ENCODE measurements around the gene GNAL.
"Not testable (repeated sequence)": the region's sequence is repeated elsewhere in the genome, so short reads cannot be mapped to it uniquely, and the experiment has no call there.

The GNAL gene

DNA sequence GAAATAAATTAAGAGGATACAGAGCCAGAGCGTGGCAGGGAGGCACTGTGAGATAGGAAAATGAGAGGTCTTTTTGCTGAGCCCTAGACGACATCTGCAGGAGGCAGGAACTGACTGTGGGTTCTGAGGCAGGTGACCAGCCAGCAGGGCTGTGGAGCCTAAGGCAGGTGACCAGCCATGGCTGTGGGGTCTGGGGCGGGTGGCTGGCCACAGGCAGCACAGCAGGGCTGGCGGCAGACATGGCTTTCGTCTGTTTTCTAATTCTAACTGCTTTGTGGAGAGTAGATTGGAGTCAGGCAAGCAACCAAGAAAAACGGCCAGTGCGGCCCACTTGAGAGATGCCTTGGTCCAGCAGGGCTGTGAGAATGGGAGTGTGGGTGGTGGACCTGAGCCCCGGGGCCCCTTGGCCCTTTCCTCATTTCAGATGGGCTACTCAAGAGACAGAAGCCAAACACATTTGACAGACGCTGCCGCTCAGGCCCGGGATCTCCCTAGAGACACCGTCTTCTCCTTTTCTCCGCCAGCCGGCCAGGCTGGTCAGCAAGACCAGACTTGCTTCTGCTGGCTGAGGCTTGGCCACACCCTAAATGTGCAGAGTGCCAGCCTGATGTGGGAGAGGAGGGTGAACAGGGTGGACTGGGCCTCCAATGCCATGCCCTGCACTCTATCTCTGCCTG lies 19.7 kb upstream of the GNAL start:
- DNase-seq (ENCODE audit: low read depth in 2 of 2), result no peak

DNA sequence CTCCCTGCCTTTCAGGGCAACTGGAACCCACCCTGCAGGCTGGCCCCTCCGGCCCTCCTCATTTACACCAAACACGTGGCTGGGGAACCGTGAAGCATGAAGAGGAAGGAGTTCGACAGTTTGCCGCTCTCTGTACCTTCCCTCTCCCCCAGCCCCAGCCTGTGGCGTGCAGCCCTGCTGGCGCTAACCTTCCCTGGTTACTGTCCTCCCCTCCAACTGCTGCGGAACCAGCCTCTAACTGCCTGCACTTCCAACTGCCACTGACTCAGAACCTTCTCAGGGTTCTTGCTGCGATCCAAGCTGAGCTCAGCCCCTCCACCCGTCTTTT lies 19.2 kb upstream of the GNAL start:
- no peak for DNase-seq (ENCODE audit: low read depth in 2 of 2)

DNA sequence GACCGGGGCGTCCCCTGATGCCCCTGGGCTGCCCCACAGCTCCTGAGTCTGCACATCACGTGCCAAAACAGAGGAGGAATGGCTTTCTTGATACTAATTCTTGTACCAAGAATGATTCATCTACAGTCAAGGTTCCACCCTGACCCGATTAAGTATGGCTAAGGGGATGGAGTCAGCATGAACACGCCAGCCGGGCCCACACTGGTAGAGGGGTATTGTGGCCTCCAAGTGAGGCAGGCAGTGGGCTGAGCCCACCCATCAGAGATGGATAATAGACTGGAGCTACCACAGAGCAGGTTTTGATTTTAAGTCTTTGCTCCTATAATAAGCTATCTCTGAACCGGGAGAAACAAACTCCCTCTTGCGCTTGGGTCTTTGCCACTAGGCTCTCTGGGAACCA lies 17.9 kb upstream of the GNAL start:
- no peak for DNase-seq (ENCODE audit: low read depth in 2 of 2)

DNA sequence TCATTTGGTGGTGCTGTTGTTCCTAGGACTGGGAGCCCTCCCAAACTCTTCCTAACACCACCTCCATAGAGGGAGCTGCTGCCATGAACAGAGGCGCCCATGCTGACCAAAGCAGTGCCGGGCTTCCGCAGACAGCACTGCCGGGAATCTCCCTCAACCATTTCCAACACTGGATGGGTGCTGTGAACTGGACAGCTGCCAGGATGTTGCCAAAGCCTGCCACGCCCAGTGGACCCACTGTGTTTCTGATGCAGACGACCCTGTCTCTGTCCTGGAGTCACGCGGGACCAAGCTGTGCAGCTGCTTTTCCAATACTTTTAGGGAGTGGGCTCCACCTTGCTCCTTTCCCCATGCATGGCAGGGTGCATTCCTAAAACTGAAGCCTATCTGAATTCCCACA lies 16.9 kb upstream of the GNAL start:
- DNase-seq (ENCODE audit: low read depth in 2 of 2), result no peak

DNA sequence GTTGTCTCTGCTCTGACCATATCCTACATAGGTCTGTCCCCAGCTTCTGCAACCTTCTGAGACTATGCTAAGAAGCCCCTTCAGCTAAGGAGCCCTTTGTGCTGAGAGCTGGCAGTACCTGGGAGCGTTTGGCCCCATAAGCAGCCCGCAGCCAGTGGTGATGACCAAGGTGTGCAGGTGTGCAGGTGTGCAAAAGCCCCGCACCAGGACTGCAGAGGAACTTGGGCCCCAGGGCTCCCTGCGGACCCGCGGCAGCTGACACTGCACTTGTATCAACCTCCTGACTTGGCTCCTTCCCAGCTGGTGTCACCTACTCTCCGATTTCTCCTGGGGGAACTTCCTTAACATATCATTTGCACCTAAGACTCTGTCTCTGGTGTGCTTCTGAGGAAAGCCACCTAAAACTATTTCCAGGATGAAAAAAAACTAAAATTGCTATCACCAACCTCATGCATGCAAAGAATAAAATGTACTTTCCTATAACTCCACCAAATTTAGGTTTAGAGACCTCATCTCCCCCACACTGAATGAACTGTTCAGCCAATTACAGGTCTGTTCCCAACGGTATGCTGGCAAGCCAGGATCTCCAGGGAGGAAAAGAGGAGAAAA lies 16.1 kb upstream of the GNAL start:
- no peak for DNase-seq (ENCODE audit: low read depth in 2 of 2)

DNA sequence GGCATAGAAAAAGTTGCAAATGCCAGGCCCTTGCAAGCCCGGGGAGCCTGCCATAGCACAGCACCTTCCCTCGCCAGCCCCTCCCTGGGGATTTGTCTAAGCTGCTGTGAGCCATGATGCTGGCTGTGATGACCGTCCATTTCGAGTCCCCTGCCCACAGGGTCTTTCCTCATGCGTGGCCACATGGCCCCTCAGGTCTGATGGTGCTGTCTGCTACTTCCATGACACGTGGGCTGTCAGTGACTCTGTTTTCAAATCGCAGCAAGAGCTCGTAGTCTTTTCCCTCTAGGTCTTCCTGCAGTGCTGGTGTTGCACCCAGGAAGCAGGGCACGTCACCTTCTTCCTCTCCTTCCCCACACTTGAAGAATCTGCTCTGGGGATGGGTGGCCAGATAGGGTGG lies 15.5 kb upstream of the GNAL start:
- no peak for DNase-seq (ENCODE audit: low read depth in 2 of 2)

DNA sequence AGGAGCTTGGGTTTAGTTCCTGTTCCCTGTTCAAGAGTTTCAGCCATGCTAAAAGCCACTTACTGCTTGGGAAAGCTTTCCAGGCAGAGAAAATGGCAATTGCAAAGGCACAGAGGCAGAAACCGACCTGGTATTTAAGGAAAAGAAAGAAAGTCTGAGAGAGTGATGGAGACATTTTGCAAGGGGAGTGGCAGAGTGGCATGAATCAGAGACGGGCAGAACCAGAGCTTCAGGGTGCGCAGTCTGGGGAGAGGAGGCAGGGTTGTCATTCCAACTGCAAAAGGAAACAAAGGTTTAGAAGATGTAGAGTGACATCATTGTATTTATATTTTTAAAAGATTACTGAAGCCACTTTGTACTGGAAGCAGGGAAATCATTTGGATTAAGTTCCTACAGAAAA lies 14.9 kb upstream of the GNAL start:
- no peak for DNase-seq (ENCODE audit: low read depth in 2 of 2)

DNA sequence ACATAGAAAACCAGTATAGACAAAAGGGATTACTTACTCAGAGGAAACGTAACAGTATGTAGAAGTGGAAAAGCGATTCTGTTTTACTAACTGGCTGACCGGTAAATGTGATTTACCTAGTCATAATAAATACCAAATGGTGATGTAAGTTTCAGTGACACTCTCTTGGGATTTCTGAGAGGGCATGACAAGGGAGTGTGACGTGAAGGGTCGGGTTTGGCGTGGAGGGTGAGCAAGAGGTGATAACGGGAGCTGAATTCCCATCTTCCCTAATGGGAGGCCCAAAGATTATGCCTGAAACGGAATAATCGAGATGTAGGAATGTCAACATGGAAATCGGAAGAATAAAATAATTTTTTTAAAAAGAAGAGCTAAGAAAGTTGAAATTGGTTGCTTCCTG lies 12.7 kb upstream of the GNAL start:
- DNase-seq (ENCODE audit: low read depth in 2 of 2), result no peak

DNA sequence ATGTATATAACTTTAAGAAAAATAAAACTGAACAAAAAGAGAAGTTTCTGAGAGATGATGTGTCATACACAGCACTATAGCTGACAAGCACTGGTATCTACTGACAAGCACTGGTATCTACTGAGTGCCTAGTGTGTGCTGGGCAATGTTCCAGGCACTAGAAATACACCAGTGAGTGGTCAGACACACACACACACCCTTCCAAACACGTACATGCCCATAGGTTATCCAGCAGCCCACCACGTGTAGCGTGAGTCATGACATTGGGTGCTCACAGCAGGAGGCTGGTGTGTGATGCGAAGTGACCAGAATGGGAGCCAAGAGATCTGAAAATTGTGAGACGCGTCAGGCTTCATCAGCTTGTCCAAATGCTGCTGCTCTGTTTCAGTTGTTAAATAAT lies 12.2 kb upstream of the GNAL start:
- DNase-seq (ENCODE audit: low read depth in 2 of 2), result no peak

DNA sequence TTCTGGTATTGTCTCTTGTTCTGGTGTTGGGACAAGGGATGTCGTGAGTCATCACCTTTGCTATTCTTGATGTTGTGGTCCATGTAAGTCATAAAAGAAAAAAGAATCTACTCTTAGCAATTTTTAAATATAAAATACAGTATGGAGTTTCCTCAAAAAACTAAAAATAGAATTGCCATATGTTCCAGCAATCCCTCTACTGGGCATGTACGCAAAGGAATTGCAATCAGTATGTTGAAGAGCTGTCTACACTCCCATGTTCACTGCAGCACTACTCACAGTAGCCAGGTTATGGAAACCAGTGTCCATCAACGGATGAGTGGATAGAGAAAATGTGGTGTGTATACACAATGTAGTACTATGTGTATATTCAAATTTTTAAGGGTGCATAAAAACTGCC lies 10.9 kb upstream of the GNAL start:
- DNase-seq (ENCODE audit: low read depth in 2 of 2), result no peak

DNA sequence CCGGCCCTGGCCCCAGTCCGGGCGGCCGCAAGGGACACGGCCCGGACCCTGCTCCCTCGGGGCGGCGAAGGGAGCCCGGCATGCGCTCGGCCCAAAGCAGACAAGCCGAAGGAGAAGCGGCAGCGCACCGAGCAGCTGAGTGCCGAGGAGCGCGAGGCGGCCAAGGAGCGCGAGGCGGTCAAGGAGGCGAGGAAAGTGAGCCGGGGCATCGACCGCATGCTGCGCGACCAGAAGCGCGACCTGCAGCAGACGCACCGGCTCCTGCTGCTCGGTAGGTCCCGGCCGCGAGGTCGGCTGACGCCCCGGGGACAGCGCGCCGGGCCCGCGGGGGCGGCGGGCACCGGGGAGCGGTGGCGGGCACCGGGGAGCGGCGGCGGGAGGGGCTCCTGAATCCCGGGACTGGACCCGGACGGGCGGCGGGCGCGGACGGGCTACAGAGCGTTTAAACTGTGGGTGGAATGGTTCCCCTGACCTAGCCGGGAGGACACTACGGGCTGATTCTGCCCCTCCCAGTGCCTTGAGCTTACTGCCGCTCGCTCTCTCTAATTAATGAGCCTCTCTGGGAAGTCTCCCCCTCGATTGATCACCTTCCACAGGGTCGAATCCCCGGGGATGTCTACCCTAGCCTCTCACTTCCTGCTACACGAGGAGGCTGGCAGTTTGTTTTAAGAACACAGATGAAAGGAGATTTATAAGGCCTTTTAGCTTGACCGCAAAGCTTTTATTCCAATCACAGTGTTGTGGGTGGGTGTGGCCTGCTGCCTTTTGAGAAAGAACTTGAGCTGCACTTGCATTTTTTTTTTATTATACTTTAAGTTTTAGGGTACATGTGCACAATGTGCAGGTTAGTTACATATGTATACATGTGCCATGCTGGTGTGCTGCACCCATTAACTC lies 853 bp downstream of the GNAL start:
- no peak for DNase-seq (ENCODE audit: low read depth in 2 of 2)

DNA sequence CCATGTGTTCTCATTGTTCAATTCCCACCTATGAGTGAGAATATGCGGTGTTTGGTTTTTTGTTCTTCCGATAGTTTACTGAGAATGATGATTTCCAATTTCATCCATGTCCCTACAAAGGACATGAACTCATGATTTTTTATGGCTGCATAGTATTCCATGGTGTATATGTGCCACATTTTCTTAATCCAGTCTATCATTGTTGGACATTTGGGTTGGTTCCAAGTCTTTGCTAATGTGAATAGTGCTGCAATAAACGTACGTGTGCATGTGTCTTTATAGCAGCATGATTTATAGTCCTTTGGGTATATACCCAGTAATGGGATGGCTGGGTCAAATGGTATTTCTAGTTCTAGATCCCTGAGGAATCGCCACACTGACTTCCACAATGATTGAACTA lies 1.6 kb downstream of the GNAL start:
- DNase-seq (ENCODE audit: low read depth in 2 of 2), result not testable (repeated sequence)

DNA sequence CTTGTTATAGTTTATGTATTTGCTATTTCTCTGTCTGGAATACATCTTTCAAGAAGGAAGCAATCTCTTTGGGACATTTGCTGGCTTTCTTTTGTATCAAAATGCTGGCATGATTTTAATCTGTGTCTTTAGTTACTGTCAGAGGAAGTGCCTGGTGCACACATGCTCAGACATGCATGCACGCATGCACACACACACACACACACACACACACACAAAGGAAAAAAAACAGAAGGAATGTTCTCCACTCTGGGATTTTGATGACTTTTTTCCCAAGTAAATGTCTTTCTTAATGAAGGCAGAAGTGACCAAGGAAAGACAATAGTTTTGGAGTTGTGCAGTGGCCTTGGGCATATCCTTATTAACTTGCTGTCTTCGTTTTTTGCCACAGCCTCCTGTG lies 6.7 kb downstream of the GNAL start:
- no peak for DNase-seq (ENCODE audit: low read depth in 2 of 2)

DNA sequence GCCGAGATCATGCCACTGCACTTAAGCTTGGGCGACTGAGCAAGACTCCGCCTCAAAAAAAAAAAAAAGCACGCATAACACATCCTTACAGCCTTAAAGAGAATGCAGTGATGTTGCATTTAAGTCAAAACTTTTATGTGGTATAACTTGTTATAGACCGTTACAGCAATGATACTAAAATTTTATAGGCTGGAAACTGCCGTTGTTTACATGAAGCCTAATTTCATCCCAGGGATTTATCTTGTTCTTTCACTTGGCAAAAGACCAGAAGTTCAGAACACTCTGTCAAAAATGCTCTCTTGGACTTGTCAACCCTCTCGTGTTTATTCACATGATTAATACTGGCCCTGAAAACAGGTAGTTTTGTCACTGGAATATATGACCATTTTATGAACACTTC lies 7.4 kb downstream of the GNAL start:
- DNase-seq (ENCODE audit: low read depth in 2 of 2), result no peak

DNA sequence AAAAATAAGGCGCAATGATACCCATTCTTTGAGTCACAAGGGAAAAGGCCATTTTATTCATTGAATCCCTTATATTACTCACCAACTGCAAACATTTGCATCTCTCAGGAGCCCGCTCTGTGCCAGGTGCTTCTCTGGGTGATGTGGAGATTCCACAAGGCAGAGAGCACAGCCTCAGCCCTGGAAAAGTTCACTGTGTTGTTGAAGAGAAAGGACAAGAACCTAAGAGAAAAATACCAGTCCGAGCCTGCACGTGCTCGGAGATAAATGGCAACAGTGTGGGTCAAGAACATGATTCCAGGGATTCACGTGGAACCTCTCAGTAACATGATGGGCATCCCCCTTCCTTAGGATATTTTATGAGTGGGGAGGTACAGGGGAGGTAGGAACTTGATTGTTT lies 11.8 kb downstream of the GNAL start:
- no peak for DNase-seq (ENCODE audit: low read depth in 2 of 2)

DNA sequence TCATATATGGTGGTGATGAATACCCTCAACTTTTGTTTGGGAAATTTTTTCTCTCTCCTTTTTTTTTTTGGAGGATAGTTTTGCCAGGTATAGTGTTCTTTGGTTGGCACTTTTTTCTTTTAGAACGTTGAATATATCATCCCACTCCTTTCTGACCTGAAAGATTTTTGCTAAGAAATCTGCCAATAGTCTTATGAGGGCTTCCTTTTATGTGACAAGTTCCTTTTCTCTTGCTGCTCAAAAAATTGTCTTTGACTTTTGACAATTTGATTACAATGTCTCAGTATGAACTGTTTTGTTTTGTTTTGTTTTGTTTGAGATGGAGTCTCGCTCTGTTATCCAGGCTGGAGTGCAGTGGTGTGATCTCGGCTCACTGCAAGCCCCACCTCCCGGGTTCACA lies 21.5 kb downstream of the GNAL start:
- DNase-seq (ENCODE audit: low read depth in 2 of 2), result no peak

DNA sequence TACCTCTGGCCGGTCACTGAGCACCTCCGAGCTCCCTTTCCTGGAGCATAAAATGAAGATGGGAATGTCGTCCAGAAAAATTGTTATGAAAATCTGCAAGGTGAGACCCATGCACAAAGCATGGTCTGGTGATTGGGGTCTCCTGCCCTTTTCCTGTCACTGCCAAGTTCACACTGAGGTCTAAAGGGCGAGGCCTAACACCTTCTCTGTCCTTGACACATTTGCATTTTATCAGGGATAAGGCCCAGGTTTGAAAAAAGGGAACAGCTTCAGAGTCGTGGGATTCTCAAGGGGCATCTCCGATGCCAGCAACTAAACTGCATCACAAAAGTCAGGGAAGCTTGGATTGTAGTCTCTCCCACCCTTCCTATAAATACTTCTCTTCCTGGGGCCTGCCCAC lies 24.7 kb downstream of the GNAL start:
- no peak for DNase-seq (ENCODE audit: low read depth in 2 of 2)

DNA sequence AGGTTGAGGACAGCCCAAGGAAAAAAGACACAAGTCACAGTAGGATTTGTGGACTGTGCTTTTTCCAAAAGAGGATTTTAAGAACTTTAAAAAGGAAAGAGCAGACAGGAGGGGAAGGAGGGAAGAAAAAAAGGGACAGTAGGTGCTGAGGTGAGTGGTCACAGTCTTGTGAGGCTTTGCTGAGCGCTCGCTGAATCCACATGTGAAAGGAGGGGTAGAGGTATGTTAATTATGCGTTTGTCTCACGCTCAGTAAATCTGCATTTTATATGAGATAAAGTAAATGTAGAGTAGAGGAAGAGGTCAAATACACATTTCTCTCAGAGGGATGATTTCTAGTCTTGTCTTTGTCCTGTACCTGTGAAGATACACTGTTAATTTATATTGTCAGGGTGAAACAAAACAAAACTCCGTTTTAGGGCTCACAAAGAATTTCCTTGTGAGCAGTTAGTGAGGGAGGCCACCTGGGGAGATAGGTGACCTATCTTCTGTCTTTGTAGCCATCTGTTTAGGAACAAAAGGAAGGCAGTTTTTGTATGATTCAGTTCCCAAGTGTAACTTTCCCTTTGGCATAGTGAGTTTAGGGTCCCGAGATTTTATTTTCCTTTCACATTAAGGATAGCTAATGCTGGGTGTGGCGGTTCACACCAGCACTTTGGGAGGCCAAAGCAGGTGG lies 25.3 kb downstream of the GNAL start:
- DNase-seq (ENCODE audit: low read depth in 2 of 2), result no peak

DNA sequence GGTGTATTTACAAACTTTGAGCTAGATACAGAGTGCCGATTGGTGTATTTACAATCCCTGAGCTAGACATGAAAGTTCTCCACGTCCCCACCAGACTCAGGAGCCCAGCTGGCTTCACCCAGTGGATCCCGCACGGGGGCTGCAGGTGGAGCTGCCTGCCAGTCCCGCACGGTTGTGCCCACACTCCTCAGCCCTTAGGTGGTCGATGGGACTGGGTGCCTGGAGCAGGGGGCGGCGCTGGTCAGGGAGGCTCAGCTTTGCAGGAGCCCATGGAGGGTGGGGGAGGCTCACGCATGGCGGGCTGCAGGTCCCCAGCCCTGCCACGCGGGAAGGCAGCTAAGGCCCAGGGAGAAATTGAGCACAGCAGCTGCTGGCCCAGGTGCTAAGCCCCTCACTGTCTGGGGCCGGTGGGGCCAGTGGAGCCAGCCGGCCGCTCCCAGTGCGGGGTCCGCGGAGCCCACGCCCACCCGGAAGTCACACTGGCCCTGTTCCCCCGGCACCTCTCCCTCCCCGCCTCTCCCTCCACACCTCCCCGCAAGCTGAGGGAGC lies 27.8 kb downstream of the GNAL start:
- DNase-seq (ENCODE audit: low read depth in 2 of 2), result not testable (repeated sequence)

DNA sequence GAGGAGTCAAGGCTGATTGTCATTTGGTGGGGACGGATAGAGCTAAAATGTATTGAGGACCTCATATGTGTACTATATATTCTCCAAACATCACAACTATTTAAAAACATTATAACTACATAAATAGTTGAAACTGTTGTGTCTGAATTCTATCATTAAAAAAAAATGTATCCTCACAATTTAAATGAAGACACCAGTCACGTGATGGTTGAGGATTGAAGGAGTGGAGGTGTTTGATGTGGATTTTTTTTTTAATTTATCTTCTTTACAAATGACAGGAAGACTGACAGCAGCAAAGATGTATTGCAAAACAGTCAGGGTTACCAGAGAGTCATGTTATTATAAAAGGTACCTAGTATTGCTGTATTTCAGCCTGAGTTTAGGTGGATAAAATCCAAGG lies 30.0 kb downstream of the GNAL start:
- no peak for DNase-seq (ENCODE audit: low read depth in 2 of 2)

DNA sequence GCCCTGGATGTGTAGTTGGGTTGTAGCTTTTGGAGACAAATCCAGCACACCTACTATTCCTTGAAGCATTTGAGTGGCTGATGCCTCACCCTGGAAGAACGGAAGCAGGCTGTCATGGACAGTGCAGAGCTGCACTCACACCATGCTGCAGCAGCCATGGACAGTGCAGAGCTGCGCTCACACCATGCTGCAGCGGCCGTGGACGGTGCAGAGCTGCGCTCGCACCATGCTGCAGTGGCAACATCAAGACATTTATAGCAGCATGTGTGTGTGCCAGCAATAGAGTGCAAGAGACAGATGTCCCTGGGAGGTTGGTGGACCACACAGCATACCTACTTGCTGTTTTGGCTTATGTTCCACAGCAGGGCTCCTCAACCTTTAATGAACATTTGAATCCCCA lies 30.6 kb downstream of the GNAL start:
- DNase-seq (ENCODE audit: low read depth in 2 of 2), result no peak

DNA sequence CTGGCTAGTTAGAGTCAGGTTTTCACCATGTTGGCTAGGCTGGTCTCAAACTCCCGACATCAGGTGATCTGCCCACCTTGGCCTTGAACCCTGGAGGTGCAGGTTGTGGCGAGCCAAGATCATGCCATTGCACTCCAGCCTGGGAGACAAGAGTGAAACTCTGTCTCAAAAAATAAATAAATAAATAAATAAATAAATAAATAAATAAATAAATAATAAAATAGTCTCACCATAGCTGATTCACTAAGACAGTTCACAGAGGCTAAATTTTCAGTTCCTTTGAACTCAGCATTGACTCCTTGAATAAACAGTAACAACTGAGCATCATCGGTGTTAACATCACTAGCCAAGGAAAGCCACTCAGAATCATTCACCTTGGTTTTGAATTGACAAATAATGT lies 32.7 kb downstream of the GNAL start:
- no peak for DNase-seq (ENCODE audit: low read depth in 2 of 2)

Measured in fibroblast of skin of left quadriceps (primary cell).